ENCODE data around the gene INSIG2.

Gene INSIG2

DNA sequence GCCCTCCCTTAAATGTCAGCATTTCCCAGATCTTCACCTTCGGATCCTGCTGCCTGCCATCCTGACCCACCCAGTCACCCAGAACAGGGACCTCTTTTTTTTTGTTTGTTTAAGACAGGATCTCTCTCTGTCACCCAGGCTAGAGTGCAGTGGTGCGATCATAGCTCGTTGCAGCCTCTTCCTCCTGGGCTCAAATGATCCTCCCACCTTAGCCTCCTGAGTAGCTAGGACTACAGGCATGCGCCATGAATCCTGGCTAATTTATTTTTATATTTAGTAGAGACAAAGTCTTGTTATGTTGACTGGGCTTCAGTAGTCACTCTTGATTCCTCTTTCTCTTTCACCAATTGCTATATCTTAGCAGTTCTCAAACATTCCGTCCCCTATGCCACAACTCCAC, 39.0 kb downstream of the INSIG2 start:
- Histone ChIP-seq H3K27me3 (ENCODE audit: insufficient read depth, low read length) (no peaks in the 10 kb centered on the region), H3K9me2 (ENCODE audit: low read depth, low read length) (no peaks in the 10 kb centered on the region), H3K79me2 (ENCODE audit: insufficient read depth, low read length) (no peaks in the 10 kb centered on the region), H3K9ac (ENCODE audit: low read length) (no peak overlapping the region), H3K4me1 (ENCODE audit: insufficient read depth, low read length, severe bottlenecking) (no peaks in the 10 kb centered on the region), H4K20me1 (ENCODE audit: insufficient read depth, low read length) (no peaks in the 10 kb centered on the region), H3K4me3 (ENCODE audit: low read depth, low read length, poor library complexity, severe bottlenecking) (no peak overlapping the region), H3K36me3 (ENCODE audit: insufficient read depth, low read length) (no peaks in the 10 kb centered on the region), H2AFZ (ENCODE audit: low read length) (no peak overlapping the region), H3K27ac (ENCODE audit: low read depth, low read length, poor library complexity, severe bottlenecking) (no peak overlapping the region), H3F3A (ENCODE audit: insufficient read depth, low read length) (no peaks in the 10 kb centered on the region), H3K4me2 (ENCODE audit: low read length) (no peak overlapping the region), H3K9me3 (ENCODE audit: low read length) (no peaks in the 10 kb centered on the region)
- no peak for TF ChIP-seq EZH2 (IDR thresholded peaks at IDR 0.05; ENCODE audit: borderline replicate concordance, low read length)
- TF ChIP-seq, protein P1, sequence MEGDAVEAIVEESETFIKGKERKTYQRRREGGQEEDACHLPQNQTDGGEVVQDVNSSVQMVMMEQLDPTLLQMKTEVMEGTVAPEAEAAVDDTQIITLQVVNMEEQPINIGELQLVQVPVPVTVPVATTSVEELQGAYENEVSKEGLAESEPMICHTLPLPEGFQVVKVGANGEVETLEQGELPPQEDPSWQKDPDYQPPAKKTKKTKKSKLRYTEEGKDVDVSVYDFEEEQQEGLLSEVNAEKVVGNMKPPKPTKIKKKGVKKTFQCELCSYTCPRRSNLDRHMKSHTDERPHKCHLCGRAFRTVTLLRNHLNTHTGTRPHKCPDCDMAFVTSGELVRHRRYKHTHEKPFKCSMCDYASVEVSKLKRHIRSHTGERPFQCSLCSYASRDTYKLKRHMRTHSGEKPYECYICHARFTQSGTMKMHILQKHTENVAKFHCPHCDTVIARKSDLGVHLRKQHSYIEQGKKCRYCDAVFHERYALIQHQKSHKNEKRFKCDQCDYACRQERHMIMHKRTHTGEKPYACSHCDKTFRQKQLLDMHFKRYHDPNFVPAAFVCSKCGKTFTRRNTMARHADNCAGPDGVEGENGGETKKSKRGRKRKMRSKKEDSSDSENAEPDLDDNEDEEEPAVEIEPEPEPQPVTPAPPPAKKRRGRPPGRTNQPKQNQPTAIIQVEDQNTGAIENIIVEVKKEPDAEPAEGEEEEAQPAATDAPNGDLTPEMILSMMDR (IDR thresholded peaks at IDR 0.05; ENCODE audit: low read length) = no peak

DNA sequence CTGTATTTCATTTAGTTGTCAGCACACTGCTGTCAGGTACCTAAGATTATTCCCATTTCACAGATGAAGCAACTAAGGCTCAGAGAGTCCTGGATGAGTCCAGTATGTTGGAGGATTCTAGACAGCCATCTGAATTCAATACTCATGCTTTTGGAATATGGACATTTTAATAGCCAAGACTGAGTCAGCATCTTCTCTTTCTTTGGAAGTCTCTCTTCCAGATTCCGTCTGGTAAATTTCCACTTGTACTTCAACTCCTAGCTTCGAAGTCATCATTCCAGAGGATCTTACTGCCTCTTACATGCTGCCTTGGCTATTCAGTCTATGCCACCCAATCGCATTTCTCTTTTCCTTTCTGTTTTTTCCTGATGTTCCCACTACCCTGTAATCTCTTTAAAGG, 40.6 kb downstream of the INSIG2 start:
- no peak for TF ChIP-seq EZH2 (IDR thresholded peaks at IDR 0.05; ENCODE audit: borderline replicate concordance, low read length)
- TF ChIP-seq, protein P1 (IDR thresholded peaks at IDR 0.05; ENCODE audit: low read length) = no peak

DNA sequence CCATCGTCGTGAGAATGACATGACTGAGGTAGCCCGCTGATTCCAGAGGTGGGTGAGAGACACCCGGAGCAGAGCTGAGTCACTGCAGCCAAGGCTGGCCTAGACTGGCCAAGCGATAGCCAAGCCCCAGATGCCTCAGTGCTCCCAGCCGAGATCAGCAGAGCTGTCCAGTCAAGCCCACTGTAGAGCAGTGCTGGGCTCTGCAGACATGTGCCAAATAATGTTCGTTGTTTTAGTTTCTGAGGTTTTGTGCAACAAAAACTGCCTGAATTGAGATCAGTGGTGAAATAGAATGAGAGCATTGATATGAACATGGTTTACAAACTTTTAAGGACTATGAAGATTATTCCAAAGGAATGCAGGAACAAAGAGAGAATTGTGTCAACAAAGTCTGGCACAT, 42.1 kb downstream of the INSIG2 start:
- Histone ChIP-seq H3K4me3 (ENCODE audit: low read depth, low read length, poor library complexity, severe bottlenecking) (no peak overlapping the region), H3K9ac (ENCODE audit: low read length) (no peak overlapping the region), H3K4me2 (ENCODE audit: low read length) (no peak overlapping the region), H3K36me3 (ENCODE audit: insufficient read depth, low read length) (no peaks in the 10 kb centered on the region), H3K9me3 (ENCODE audit: low read length) (no peaks in the 10 kb centered on the region), H3K27ac (ENCODE audit: low read depth, low read length, poor library complexity, severe bottlenecking) (no peak overlapping the region), H3F3A (ENCODE audit: insufficient read depth, low read length) (no peaks in the 10 kb centered on the region), H2AFZ (ENCODE audit: low read length) (no peak overlapping the region), H3K9me2 (ENCODE audit: low read depth, low read length) (no peaks in the 10 kb centered on the region), H3K79me2 (ENCODE audit: insufficient read depth, low read length) (no peaks in the 10 kb centered on the region), H3K4me1 (ENCODE audit: insufficient read depth, low read length, severe bottlenecking) (no peaks in the 10 kb centered on the region), H4K20me1 (ENCODE audit: insufficient read depth, low read length) (no peaks in the 10 kb centered on the region), H3K27me3 (ENCODE audit: insufficient read depth, low read length) (no peaks in the 10 kb centered on the region)
- TF ChIP-seq, protein P1 (IDR thresholded peaks at IDR 0.05; ENCODE audit: low read length) = no peak
- no peak for TF ChIP-seq EZH2 (IDR thresholded peaks at IDR 0.05; ENCODE audit: borderline replicate concordance, low read length)

More for the DNA sequence above, 40.6 kb downstream of the INSIG2 start:
- Histone ChIP-seq H3K27me3 (ENCODE audit: insufficient read depth, low read length) (no peaks in the 10 kb centered on the region), H3K36me3 (ENCODE audit: insufficient read depth, low read length) (no peaks in the 10 kb centered on the region), H3K4me3 (ENCODE audit: low read depth, low read length, poor library complexity, severe bottlenecking) (no peak overlapping the region), H3K4me1 (ENCODE audit: insufficient read depth, low read length, severe bottlenecking) (no peaks in the 10 kb centered on the region), H4K20me1 (ENCODE audit: insufficient read depth, low read length) (no peaks in the 10 kb centered on the region), H2AFZ (ENCODE audit: low read length) (no peak overlapping the region), H3K4me2 (ENCODE audit: low read length) (no peak overlapping the region), H3K79me2 (ENCODE audit: insufficient read depth, low read length) (no peaks in the 10 kb centered on the region), H3K27ac (ENCODE audit: low read depth, low read length, poor library complexity, severe bottlenecking) (no peak overlapping the region), H3K9me3 (ENCODE audit: low read length) (no peaks in the 10 kb centered on the region), H3F3A (ENCODE audit: insufficient read depth, low read length) (no peaks in the 10 kb centered on the region), H3K9me2 (ENCODE audit: low read depth, low read length) (no peaks in the 10 kb centered on the region), H3K9ac (ENCODE audit: low read length) (no peak overlapping the region)
